SK-N-SH (cell line): ENCODE results near the gene NCKAP5. TPM values are rescaled to one million over a fixed set of nuclear protein-coding genes. Genes with fewer than 3 reads are reported as not detected.
A peak's percentile ranks its signal among the peaks of the same experiment; 100 is the strongest.

Experiments
- CTCF ChIA-PET: fragments of 300-600, 350-600 bp; formaldehyde crosslinking; extraction: SDS; loops from one replicate; lab custom pipeline; 2021; lab: Yijun Ruan, JAX
- POLR2A ChIA-PET: fragments of 350-600 bp; sonication (Branson Sonifier 250); formaldehyde crosslinking; extraction: SDS; loops from one replicate; lab custom pipeline; 2020; ENCODE audit warnings: antibody characterized with exemption, inconsistent platforms; lab: Yijun Ruan, JAX
- DNase-seq: peaks from one replicate; pipeline ENCODE4 v3.0.0; 2012
- H2AFZ ChIP-seq: fragments of 200-600 bp; sonication (generic); 2 replicates; pipeline ENCODE4 v1.8.1; 2016; ENCODE audit warnings: antibody characterized with exemption, mild to moderate bottlenecking, low read depth
- H3F3A ChIP-seq: fragments of 200-600 bp; sonication (generic); replicated peaks from 2 replicates; pipeline ENCODE3; 2016; ENCODE audit warnings: antibody characterized with exemption, mild to moderate bottlenecking; ENCODE audit not compliant: insufficient read depth
- H3K27ac ChIP-seq, 2 experiments: fragments of 200-500 bp in 1 of 2; fragments of 200-600 bp in 1 of 2; sonication (Bioruptor generic) in 1 of 2; sonication (generic), shearing (Covaris generic) in 1 of 2; 2 replicates each; pipeline versions ENCODE4 v1.5.1 to v1.6.1; 2014 to 2016; ENCODE audit warnings: low read depth in 2 of 2, inconsistent platforms in 1 of 2, low read length in 1 of 2, mild to moderate bottlenecking in 1 of 2, mixed read lengths in 1 of 2
- H3K27me3 ChIP-seq: fragments of 200-600 bp; sonication (generic), shearing (Covaris generic); 2 replicates; pipeline ENCODE4 v1.6.1; 2016; ENCODE audit warnings: mixed run types; ENCODE audit not compliant: insufficient read depth
- H3K36me3 ChIP-seq, 2 experiments: fragments of 200-500 bp in 1 of 2; fragments of 200-600 bp in 1 of 2; sonication (Bioruptor generic) in 1 of 2; sonication (generic) in 1 of 2; replicated peaks in 1 of 2; 2 replicates each; pipeline versions ENCODE3 to v1.5.1; 2014 to 2016; ENCODE audit warnings: low read length in 1 of 2, mild to moderate bottlenecking in 1 of 2; ENCODE audit not compliant: insufficient read depth in 2 of 2, control insufficient read depth in 1 of 2
- H3K4me1 ChIP-seq, 2 experiments: fragments of 200-500 bp in 1 of 2; fragments of 200-600 bp in 1 of 2; sonication (Bioruptor generic) in 1 of 2; sonication (generic), shearing (Covaris generic) in 1 of 2; 2 replicates each; pipeline versions ENCODE4 v1.5.1 to v1.6.1; 2014 to 2016; ENCODE audit warnings: low read depth in 1 of 2, low read length in 1 of 2, mixed run types in 1 of 2; ENCODE audit not compliant: insufficient read depth in 2 of 2, control insufficient read depth in 1 of 2
- H3K4me2 ChIP-seq: fragments of 200-600 bp; sonication (generic), shearing (Covaris generic); 2 replicates; pipeline ENCODE4 v1.6.1; 2017; ENCODE audit warnings: mixed run types
- H3K4me3 ChIP-seq, 2 experiments: fragments of 200-500 bp in 1 of 2; fragments of 200-600 bp in 1 of 2; sonication (Bioruptor generic) in 1 of 2; sonication (generic), shearing (Covaris generic) in 1 of 2; 2 replicates each; pipeline versions ENCODE4 v1.5.1 to v1.8.1; 2014 to 2016; ENCODE audit warnings: low read depth in 2 of 2, inconsistent platforms in 1 of 2, low read length in 1 of 2, mild to moderate bottlenecking in 1 of 2, mixed read lengths in 1 of 2, moderate library complexity in 1 of 2
- H3K79me2 ChIP-seq: fragments of 200-600 bp; sonication (generic); 2 replicates; pipeline ENCODE4 v1.8.1; 2017; ENCODE audit warnings: mild to moderate bottlenecking; ENCODE audit not compliant: insufficient read depth
- H3K9ac ChIP-seq: fragments of 200-600 bp; sonication (generic); 2 replicates; pipeline ENCODE4 v1.6.1; 2017; ENCODE audit warnings: mixed run types
- H3K9me2 ChIP-seq: fragments of 200-600 bp; sonication (generic); 2 replicates; pipeline ENCODE4 v1.6.1; 2017; ENCODE audit warnings: mixed run types
- H3K9me3 ChIP-seq: fragments of 200-600 bp; sonication (generic); 2 replicates; pipeline ENCODE4 v1.6.1; 2017; ENCODE audit warnings: mixed run types, mild to moderate bottlenecking, moderate library complexity
- H4K20me1 ChIP-seq: fragments of 200-600 bp; sonication (generic); 2 replicates; pipeline ENCODE4 v1.6.1; 2017; ENCODE audit warnings: mild to moderate bottlenecking, mixed run types; ENCODE audit not compliant: insufficient read depth
- CHD2 ChIP-seq: fragments of 150-350 bp; IDR thresholded peaks from 2 replicates; pipeline ENCODE4 v1.6.1; 2018; ENCODE audit warnings: low read length; ENCODE audit not compliant: partially characterized antibody
- ELF1 ChIP-seq: IDR thresholded peaks from 2 replicates; pipeline ENCODE4 v1.4.0; 2012
- NRF1 ChIP-seq: IDR thresholded peaks from 2 replicates; pipeline ENCODE4 v1.6.1; 2012; ENCODE audit warnings: low read depth, mild to moderate bottlenecking, low read length
- RAD21 ChIP-seq: IDR thresholded peaks from 2 replicates; pipeline ENCODE4 v1.6.1; 2012; ENCODE audit warnings: mild to moderate bottlenecking, low read length
- SMC3 ChIP-seq: IDR thresholded peaks from 2 replicates; pipeline ENCODE4 v1.6.1; 2012; ENCODE audit warnings: low read depth, low read length, improper control_type of control experiment
- TAF1 ChIP-seq: IDR thresholded peaks from 2 replicates; pipeline ENCODE4 v1.6.1; 2012; ENCODE audit warnings: low read depth, mild to moderate bottlenecking, low read length, moderate library complexity, borderline replicate concordance
- TCF12 ChIP-seq: IDR thresholded peaks from 2 replicates; pipeline ENCODE4 v1.4.0; 2012
- WGBS: methylation state at CpG from one replicate; pipeline ENCODE4 v1.1.6; 2017; ENCODE audit warnings: low lambda C conversion rate; 5-methylcytosine and 5-hydroxymethylcytosine counted together
- polyA plus RNA-seq, 3 experiments: library from polyadenylated mRNA; depleted of rRNA; stranded (reverse); fragments of >200 nt; gene quantifications; 2 replicates each; pipeline ENCODE4 v1.2.3, GENCODE V29; 2012
- TF ChIP-seq, protein P1 (sequence below): fragments of 150-350 bp; IDR thresholded peaks from 2 replicates; pipeline ENCODE4 v1.6.1; 2016; ENCODE audit warnings: mild to moderate bottlenecking, low read depth, low read length
- TF ChIP-seq, protein P2 (sequence below): IDR thresholded peaks from 2 replicates; pipeline ENCODE4 v1.4.0; 2012; ENCODE audit warnings: low read depth, borderline replicate concordance
- TF ChIP-seq, protein P3 (sequence below): fragments of 200-600 bp; sonication (generic); IDR thresholded peaks from 2 replicates; pipeline ENCODE4 v1.6.1; 2017; ENCODE audit warnings: antibody characterized with exemption, mild to moderate bottlenecking, moderate library complexity

The NCKAP5 gene
- polyA plus RNA-seq, 1 of the 3 experiments (the other 2 are of a cell fraction): 0.02 TPM

DNA sequence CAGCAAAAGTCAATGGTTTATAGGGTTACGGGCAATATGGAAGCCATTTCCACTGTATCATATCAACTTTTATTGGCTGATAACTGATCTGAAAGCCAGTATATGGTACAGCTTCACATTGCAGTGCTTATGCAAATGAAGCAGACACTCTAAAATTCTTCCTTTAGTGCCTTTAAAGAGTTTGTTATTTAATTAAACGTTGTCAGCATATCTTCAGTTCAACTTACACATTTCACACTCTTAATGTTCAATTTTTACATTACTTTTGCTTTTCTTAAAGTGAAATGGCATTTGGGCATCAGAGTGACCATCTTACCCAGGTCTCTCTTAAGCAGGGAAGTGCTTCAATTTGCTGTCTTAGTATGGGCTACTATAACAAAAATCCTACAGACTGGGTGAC is 420.1 kb downstream of the NCKAP5 start:
- Histone ChIP-seq H3K4me1 (no peaks in the 10 kb centered on the region; a peak in 1 of 4 replicates), H4K20me1 (no peaks in the 10 kb centered on the region), H3K4me3 (no peak overlapping the region), H3K9me3 (no peaks in the 10 kb centered on the region), H2AFZ (no peak overlapping the region), H3K79me2 (no peaks in the 10 kb centered on the region), H3F3A (no peaks in the 10 kb centered on the region), H3K9ac (no peak overlapping the region), H3K27me3 (no peaks in the 10 kb centered on the region), H3K36me3 (no peaks in the 10 kb centered on the region), H3K27ac (no peak overlapping the region), H3K4me2 (no peak overlapping the region), H3K9me2 (no peaks in the 10 kb centered on the region)
- 42% methylated on average over 2 of the region's 2 CpGs for WGBS
- CTCF ChIA-PET: interaction anchor here (1.4 to 1.9 kb wide), 5 partner anchors 18 to 497 kb away, joined by 3 to 11 read pairs (median 6); no protein-coding TSS in a partner anchor
- POLR2A ChIA-PET: no interaction called here
- no peak for DNase-seq
- TF ChIP-seq TCF12 (no peak), NRF1 (no peak), TAF1 (no peak), CHD2 (no peak)
- TF ChIP-seq, protein P1, sequence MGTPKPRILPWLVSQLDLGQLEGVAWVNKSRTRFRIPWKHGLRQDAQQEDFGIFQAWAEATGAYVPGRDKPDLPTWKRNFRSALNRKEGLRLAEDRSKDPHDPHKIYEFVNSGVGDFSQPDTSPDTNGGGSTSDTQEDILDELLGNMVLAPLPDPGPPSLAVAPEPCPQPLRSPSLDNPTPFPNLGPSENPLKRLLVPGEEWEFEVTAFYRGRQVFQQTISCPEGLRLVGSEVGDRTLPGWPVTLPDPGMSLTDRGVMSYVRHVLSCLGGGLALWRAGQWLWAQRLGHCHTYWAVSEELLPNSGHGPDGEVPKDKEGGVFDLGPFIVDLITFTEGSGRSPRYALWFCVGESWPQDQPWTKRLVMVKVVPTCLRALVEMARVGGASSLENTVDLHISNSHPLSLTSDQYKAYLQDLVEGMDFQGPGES: no peak
- TF ChIP-seq, protein P2, sequence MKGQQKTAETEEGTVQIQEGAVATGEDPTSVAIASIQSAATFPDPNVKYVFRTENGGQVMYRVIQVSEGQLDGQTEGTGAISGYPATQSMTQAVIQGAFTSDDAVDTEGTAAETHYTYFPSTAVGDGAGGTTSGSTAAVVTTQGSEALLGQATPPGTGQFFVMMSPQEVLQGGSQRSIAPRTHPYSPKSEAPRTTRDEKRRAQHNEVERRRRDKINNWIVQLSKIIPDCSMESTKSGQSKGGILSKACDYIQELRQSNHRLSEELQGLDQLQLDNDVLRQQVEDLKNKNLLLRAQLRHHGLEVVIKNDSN: no peak

DNA sequence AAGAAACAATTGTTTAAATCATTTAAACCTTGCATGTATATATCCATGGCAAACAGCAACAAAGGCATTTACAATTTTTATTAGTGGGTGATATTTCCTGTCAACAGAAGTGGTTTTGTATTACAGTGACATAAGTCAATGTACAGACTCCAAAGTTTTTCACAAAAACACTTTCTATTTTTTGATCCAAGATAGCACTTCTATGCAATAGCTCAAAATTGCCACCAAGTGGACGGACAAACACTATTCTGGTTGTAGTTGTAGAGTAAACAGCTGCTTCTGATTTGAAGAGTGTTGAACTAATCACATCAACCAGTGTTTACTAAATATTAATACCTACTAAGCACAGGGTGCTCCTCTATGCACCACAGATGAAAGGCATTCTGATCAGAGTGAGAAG is 421.4 kb downstream of the NCKAP5 start:
- H3K27ac ChIP-seq: no peak overlapping the region
- H3K4me2 ChIP-seq: no peak overlapping the region
- H3K79me2 ChIP-seq: no peaks in the 10 kb centered on the region
- no peak overlapping the region for H3K4me3 ChIP-seq
- no peaks in the 10 kb centered on the region for H3K9me2 ChIP-seq
- peak; percentile 56 for TF ChIP-seq RAD21
- TF ChIP-seq, protein P3, sequence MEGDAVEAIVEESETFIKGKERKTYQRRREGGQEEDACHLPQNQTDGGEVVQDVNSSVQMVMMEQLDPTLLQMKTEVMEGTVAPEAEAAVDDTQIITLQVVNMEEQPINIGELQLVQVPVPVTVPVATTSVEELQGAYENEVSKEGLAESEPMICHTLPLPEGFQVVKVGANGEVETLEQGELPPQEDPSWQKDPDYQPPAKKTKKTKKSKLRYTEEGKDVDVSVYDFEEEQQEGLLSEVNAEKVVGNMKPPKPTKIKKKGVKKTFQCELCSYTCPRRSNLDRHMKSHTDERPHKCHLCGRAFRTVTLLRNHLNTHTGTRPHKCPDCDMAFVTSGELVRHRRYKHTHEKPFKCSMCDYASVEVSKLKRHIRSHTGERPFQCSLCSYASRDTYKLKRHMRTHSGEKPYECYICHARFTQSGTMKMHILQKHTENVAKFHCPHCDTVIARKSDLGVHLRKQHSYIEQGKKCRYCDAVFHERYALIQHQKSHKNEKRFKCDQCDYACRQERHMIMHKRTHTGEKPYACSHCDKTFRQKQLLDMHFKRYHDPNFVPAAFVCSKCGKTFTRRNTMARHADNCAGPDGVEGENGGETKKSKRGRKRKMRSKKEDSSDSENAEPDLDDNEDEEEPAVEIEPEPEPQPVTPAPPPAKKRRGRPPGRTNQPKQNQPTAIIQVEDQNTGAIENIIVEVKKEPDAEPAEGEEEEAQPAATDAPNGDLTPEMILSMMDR: peak; percentile 23; the same call in 1 of the 2 replicates
- no peak for TF ChIP-seq SMC3
- TF ChIP-seq ELF1: no peak
- TF ChIP-seq, all 33 proteins: peak for 2
- Histone ChIP-seq H3K4me1 (no peaks in the 10 kb centered on the region; a peak in 1 of 4 replicates), H3K9me3 (no peaks in the 10 kb centered on the region), H4K20me1 (no peaks in the 10 kb centered on the region), H3K27me3 (no peaks in the 10 kb centered on the region), H2AFZ (no peak overlapping the region), H3F3A (no peaks in the 10 kb centered on the region), H3K9ac (no peak overlapping the region), H3K36me3 (no peaks in the 10 kb centered on the region)
- no peak for DNase-seq
- ChIA-PET CTCF (interaction anchor here (0.8 to 1.9 kb wide), 6 partner anchors 16 to 600 kb away, joined by 3 to 11 read pairs (median 6); no protein-coding TSS in a partner anchor), POLR2A (no interaction called here)
- 80% methylated on average over 1 of the region's 1 CpG for WGBS
